MCF 10A (cell line): ENCODE results near the gene PLK5. TPM values are rescaled to one million over a fixed set of nuclear protein-coding genes. Genes with fewer than 3 reads are reported as not detected.

ENCODE experiments used
- BruUV-seq: library from RNA; stranded (reverse); fragments of 400-500 nt; replicated peaks from 2 replicates; lab custom pipeline; 2021; lab: Mats Ljungman, UMichigan
- CTCF ChIA-PET: fragments of 300-600 bp; sonication (Branson Sonifier 250); formaldehyde crosslinking; extraction: SDS; loops from one replicate; lab custom pipeline; 2021; ENCODE audit warnings: antibody characterized with exemption, inconsistent platforms; lab: Yijun Ruan, JAX
- POLR2A ChIA-PET: fragments of 300-600, 350-650 bp; sonication (Branson Sonifier 250); formaldehyde crosslinking; extraction: SDS; loops from one replicate; lab custom pipeline; 2020; ENCODE audit warnings: antibody characterized with exemption, inconsistent platforms; lab: Yijun Ruan, JAX
- DNase-seq: peaks from one replicate; pipeline ENCODE4 v3.0.0-alpha.2; 2018; ENCODE audit not compliant: unreplicated experiment
- H3K27ac Mint-ChIP-seq: one replicate; pipeline ENCODE4 v1.8.0; 2022; ENCODE audit warnings: mild to moderate bottlenecking, low read depth, mixed read lengths; ENCODE audit not compliant: unreplicated experiment
- H3K27me3 Mint-ChIP-seq: one replicate; pipeline ENCODE4 v1.8.0; 2022; ENCODE audit warnings: mixed read lengths; ENCODE audit not compliant: insufficient read depth, unreplicated experiment
- H3K36me3 Mint-ChIP-seq: one replicate; pipeline ENCODE4 v1.8.0; 2022; ENCODE audit warnings: mild to moderate bottlenecking, moderate library complexity, mixed read lengths; ENCODE audit not compliant: insufficient read depth, unreplicated experiment
- H3K4me1 Mint-ChIP-seq: one replicate; pipeline ENCODE4 v1.8.0; 2022; ENCODE audit warnings: mixed read lengths; ENCODE audit not compliant: insufficient read depth, unreplicated experiment
- H3K4me3 Mint-ChIP-seq: one replicate; pipeline ENCODE4 v1.8.0; 2022; ENCODE audit warnings: mild to moderate bottlenecking, moderate library complexity, mixed read lengths; ENCODE audit not compliant: unreplicated experiment
- H3K9me3 Mint-ChIP-seq: one replicate; pipeline ENCODE4 v1.8.0; 2022; ENCODE audit warnings: mixed read lengths; ENCODE audit not compliant: unreplicated experiment
- intact Hi-C: fragments of 100-400 bp; cut with micrococcal nuclease; formaldehyde crosslinking; loops from 2 replicates; pipeline ENCODE4 v1.14.1; 2022
- total RNA-seq: library from RNA; stranded (reverse); gene quantifications from 2 replicates; pipeline ENCODE4 v1.2.3, GENCODE V29; 2022
- TF ChIP-seq, protein P1 (sequence below): fragments of 200-600 bp; IDR thresholded peaks from one replicate; pipeline ENCODE4 v1.8.0; 2022; ENCODE audit warnings: antibody characterized with exemption, mild to moderate bottlenecking; ENCODE audit not compliant: unreplicated experiment

PLK5 gene
- total RNA-seq, 1 experiment from 2014 or later, result 0.21 TPM

DNA sequence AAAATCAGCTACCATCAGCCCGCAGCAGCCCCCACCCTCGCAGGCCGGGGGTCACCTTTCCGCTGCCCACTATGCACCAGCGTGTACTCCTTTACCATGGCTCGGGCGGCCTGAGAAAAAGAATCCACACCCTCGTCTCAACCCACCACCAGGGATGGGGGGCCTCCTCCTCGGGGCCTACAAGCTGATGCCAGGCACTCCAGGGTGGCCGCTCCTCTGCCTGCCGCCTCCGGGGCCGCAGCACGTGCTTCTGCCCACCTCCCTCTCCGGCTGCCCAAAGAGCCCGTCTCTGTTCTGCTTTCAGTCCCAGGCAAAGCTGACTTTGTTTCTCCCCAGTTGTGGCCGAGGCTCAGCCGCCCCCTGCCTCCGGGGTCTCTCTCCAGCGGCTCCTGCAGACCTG is 55.3 kb downstream of the PLK5 start:
- no peak overlapping the region for H3K4me3 Mint-ChIP-seq
- H3K4me1 Mint-ChIP-seq, result no peaks in the 10 kb centered on the region
- no peak overlapping the region for H3K27ac Mint-ChIP-seq
- intact Hi-C loops, result no loop called here
- peaks cover 90% of the 10 kb centered on the region for H3K36me3 Mint-ChIP-seq
- BruUV-seq, result no TSS peak
- ChIA-PET CTCF (no interaction called here), POLR2A (interaction anchor here (1.1 to 1.6 kb wide), 2 partner anchors 9 to 11 kb away, joined by 6 to 10 read pairs; no protein-coding TSS in a partner anchor)
- H3K9me3 Mint-ChIP-seq, result no peaks in the 10 kb centered on the region
- DNase-seq, result no peak
- no peaks in the 10 kb centered on the region for H3K27me3 Mint-ChIP-seq
- TF ChIP-seq, protein P1, sequence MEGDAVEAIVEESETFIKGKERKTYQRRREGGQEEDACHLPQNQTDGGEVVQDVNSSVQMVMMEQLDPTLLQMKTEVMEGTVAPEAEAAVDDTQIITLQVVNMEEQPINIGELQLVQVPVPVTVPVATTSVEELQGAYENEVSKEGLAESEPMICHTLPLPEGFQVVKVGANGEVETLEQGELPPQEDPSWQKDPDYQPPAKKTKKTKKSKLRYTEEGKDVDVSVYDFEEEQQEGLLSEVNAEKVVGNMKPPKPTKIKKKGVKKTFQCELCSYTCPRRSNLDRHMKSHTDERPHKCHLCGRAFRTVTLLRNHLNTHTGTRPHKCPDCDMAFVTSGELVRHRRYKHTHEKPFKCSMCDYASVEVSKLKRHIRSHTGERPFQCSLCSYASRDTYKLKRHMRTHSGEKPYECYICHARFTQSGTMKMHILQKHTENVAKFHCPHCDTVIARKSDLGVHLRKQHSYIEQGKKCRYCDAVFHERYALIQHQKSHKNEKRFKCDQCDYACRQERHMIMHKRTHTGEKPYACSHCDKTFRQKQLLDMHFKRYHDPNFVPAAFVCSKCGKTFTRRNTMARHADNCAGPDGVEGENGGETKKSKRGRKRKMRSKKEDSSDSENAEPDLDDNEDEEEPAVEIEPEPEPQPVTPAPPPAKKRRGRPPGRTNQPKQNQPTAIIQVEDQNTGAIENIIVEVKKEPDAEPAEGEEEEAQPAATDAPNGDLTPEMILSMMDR, result no peak

GRCh38 chr19:1580382-1580781 is 56.5 kb downstream of the PLK5 start:
- ChIA-PET CTCF (no interaction called here), POLR2A (interaction anchor here (1.1 kb wide), 1 partner anchor 10 kb away, joined by 6 read pairs; no protein-coding TSS in a partner anchor)
- BruUV-seq, result no TSS peak
- intact Hi-C loops, result no loop called here
- no peak for DNase-seq
- H3K27ac Mint-ChIP-seq, result no peak overlapping the region
- no peaks in the 10 kb centered on the region for H3K9me3 Mint-ChIP-seq
- no peaks in the 10 kb centered on the region for H3K27me3 Mint-ChIP-seq
- peaks cover 85% of the 10 kb centered on the region for H3K36me3 Mint-ChIP-seq
- TF ChIP-seq, protein P1, result no peak
- H3K4me3 Mint-ChIP-seq, result no peak overlapping the region
- H3K4me1 Mint-ChIP-seq, result no peaks in the 10 kb centered on the region

DNA sequence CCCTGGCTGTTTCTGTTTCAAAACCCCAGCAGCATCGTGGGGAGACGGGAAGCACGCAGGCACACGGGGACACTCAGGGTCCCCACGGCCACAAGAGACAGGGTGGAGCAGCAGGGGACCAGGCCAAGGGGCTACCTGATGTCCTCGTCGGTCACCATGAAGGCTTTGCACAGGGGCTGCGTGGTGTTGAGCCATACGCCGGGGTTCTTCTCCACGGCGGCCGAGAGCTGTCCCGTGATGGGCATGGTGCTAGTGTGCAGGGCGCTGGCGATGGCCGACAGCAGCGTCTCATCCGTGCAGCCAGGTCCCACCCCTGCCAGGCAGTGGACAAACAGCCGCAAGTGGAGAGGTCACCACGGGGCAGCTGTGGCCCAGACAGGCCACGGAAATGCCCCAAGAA is 57.1 kb downstream of the PLK5 start:
- no TSS peak for BruUV-seq
- no peak for DNase-seq
- intact Hi-C loops, result no loop called here
- ChIA-PET CTCF (interaction anchor here (0.7 kb wide), 1 partner anchor 36 kb away, joined by 3 read pairs; no protein-coding TSS in a partner anchor), POLR2A (interaction anchor here (1.0 kb wide), 1 partner anchor 10 kb away, joined by 4 read pairs; no protein-coding TSS in a partner anchor)
- TF ChIP-seq, protein P1, result no peak
- no peaks in the 10 kb centered on the region for H3K4me1 Mint-ChIP-seq
- H3K9me3 Mint-ChIP-seq, result no peaks in the 10 kb centered on the region
- H3K27ac Mint-ChIP-seq, result no peak overlapping the region
- H3K36me3 Mint-ChIP-seq, result peaks cover 83% of the 10 kb centered on the region
- H3K4me3 Mint-ChIP-seq, result no peak overlapping the region
- H3K27me3 Mint-ChIP-seq, result no peaks in the 10 kb centered on the region

- DNase-seq, result no peak
- CTCF ChIA-PET, result interaction anchor here (1.0 kb wide), 1 partner anchor 9 kb away, joined by 3 read pairs; no protein-coding TSS in a partner anchor
- H3K36me3 Mint-ChIP-seq, result peaks cover 75% of the 10 kb centered on the region
- intact Hi-C loops, result no loop called here
- no peaks in the 10 kb centered on the region for H3K4me1 Mint-ChIP-seq
- BruUV-seq, result no TSS peak
- TF ChIP-seq, protein P1, result no peak
- H3K27ac Mint-ChIP-seq, result no peak overlapping the region
- H3K4me3 Mint-ChIP-seq, result no peak overlapping the region
- no peaks in the 10 kb centered on the region for H3K27me3 Mint-ChIP-seq
- POLR2A ChIA-PET, result no interaction called here
- H3K9me3 Mint-ChIP-seq, result no peaks in the 10 kb centered on the region
Observed at GRCh38 chr19:1582201-1582600, 58.3 kb downstream of the PLK5 start.
